Right lobe of liver (tissue), 4 donors: ENCODE measurements around the gene ORC4.

Experiments
- POLR2A ChIP-seq: fragments of 450-650 bp; IDR thresholded peaks from one replicate; pipeline ENCODE4 v1.6.1; 2017; ENCODE audit warnings: antibody characterized with exemption, mild to moderate bottlenecking
- TF ChIP-seq, protein P1 (sequence below), 4 donors: fragments of 200-600 bp in 3 of 4; fragments of 450-650 bp in 1 of 4; IDR thresholded peaks; one replicate each; pipeline versions ENCODE4 v1.5.1 to v1.8.0; 2016 to 2022; ENCODE audit warnings: antibody characterized with exemption in 4 of 4, mild to moderate bottlenecking in 2 of 4
- donor health status: DM: no; HTN: no; CAD: no.
- donor health status: DM: no; HTN: no; CAD: no.
- donor health status: DM: no; HTN: yes; CAD: no.

DNA sequence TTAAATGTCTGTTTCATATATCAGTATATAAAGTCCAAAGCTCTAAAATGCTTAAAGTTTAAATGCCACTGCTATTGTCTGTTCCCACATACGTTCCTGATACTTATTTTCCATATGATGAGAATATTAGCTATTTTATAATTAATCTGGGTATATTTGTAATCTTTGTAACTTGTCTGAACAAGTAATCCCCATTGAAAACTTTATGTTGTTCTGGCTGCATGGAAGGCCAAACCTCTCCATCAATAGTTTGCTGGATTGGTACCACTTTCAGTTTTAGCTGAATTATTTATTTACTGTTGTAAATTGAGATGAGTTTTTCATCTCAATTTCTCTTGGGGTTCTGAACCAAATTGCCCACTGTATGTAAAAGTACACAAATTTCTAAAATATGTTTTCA lies 1.8 kb upstream of the ORC4 start:
- TF ChIP-seq, protein P1, sequence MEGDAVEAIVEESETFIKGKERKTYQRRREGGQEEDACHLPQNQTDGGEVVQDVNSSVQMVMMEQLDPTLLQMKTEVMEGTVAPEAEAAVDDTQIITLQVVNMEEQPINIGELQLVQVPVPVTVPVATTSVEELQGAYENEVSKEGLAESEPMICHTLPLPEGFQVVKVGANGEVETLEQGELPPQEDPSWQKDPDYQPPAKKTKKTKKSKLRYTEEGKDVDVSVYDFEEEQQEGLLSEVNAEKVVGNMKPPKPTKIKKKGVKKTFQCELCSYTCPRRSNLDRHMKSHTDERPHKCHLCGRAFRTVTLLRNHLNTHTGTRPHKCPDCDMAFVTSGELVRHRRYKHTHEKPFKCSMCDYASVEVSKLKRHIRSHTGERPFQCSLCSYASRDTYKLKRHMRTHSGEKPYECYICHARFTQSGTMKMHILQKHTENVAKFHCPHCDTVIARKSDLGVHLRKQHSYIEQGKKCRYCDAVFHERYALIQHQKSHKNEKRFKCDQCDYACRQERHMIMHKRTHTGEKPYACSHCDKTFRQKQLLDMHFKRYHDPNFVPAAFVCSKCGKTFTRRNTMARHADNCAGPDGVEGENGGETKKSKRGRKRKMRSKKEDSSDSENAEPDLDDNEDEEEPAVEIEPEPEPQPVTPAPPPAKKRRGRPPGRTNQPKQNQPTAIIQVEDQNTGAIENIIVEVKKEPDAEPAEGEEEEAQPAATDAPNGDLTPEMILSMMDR (IDR thresholded peaks at IDR 0.05): no peak
- TF ChIP-seq POLR2A: no peak
